ENCODE measurements around the gene HOXC13. TPM values are rescaled to one million over a fixed set of nuclear protein-coding genes. Genes with fewer than 3 reads are reported as not detected.

HOXC13 gene
- total RNA-seq, 1 experiment from 2014 or later = 93.5 TPM

DNA sequence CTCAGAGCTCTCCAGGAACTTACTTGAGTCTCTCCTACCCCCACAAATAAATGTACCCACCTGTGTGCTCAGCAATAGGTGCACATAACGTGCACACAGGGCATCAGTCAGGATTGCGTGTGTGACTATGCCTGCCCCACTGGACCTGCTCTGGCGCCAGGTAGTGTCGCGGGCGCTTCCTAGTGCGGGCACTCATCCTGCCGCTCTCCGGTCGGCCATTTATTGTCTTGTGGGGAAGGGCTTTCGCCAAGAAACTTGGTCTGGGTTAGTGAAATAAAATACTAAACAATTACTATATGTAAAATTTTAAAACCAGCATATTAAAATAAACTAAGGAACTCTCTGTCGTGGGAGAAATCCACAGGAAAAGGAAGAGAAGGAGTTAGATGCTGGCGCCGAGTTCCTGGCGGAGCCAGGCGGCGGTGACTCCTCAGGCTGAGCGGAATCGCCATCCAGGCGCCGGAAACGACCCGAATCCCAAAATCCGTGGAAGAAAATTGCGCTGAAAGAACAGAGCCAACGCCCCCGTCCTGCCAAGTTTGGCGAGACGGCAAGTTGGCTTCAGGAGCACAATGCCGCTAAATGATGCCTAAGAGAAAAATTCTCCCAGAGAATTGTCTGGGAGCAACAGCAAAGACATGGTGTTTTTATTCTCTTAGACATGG is 7.9 kb upstream of the HOXC13 start:
- H3K27me3 ChIP-seq (ENCODE audit: control insufficient read depth, insufficient read depth, low read length) = no peaks in the 10 kb centered on the region
- no peak for ATAC-seq
- in situ Hi-C loops (cut with HindIII; ENCODE audit: low pct_unique_long_range_greater_than_20kb, low sequenced_read_pairs) (no loop called here), intact Hi-C loops (cut with micrococcal nuclease; ENCODE audit: unreplicated experiment) (no loop called here)
- CTCF ChIA-PET = no interaction called here
- TF ChIP-seq POLR2AphosphoS5 (IDR thresholded peaks at IDR 0.05; ENCODE audit: low read depth, low read length) (no peak), SIN3A (IDR thresholded peaks at IDR 0.05; ENCODE audit: borderline replicate concordance, insufficient read depth, low read depth, low read length) (no peak), TCF7L2 (IDR thresholded peaks at IDR 0.05; ENCODE audit: low read depth, low read length) (no peak)
- TF ChIP-seq, protein P1, sequence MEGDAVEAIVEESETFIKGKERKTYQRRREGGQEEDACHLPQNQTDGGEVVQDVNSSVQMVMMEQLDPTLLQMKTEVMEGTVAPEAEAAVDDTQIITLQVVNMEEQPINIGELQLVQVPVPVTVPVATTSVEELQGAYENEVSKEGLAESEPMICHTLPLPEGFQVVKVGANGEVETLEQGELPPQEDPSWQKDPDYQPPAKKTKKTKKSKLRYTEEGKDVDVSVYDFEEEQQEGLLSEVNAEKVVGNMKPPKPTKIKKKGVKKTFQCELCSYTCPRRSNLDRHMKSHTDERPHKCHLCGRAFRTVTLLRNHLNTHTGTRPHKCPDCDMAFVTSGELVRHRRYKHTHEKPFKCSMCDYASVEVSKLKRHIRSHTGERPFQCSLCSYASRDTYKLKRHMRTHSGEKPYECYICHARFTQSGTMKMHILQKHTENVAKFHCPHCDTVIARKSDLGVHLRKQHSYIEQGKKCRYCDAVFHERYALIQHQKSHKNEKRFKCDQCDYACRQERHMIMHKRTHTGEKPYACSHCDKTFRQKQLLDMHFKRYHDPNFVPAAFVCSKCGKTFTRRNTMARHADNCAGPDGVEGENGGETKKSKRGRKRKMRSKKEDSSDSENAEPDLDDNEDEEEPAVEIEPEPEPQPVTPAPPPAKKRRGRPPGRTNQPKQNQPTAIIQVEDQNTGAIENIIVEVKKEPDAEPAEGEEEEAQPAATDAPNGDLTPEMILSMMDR (IDR thresholded peaks at IDR 0.05) = no peak
- TF ChIP-seq, protein P2, sequence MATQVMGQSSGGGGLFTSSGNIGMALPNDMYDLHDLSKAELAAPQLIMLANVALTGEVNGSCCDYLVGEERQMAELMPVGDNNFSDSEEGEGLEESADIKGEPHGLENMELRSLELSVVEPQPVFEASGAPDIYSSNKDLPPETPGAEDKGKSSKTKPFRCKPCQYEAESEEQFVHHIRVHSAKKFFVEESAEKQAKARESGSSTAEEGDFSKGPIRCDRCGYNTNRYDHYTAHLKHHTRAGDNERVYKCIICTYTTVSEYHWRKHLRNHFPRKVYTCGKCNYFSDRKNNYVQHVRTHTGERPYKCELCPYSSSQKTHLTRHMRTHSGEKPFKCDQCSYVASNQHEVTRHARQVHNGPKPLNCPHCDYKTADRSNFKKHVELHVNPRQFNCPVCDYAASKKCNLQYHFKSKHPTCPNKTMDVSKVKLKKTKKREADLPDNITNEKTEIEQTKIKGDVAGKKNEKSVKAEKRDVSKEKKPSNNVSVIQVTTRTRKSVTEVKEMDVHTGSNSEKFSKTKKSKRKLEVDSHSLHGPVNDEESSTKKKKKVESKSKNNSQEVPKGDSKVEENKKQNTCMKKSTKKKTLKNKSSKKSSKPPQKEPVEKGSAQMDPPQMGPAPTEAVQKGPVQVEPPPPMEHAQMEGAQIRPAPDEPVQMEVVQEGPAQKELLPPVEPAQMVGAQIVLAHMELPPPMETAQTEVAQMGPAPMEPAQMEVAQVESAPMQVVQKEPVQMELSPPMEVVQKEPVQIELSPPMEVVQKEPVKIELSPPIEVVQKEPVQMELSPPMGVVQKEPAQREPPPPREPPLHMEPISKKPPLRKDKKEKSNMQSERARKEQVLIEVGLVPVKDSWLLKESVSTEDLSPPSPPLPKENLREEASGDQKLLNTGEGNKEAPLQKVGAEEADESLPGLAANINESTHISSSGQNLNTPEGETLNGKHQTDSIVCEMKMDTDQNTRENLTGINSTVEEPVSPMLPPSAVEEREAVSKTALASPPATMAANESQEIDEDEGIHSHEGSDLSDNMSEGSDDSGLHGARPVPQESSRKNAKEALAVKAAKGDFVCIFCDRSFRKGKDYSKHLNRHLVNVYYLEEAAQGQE (IDR thresholded peaks at IDR 0.05; ENCODE audit: insufficient read depth in 1 of 2, low read depth in 2 of 2, low read length in 1 of 2) = no peak
- peaks cover 9% of the 10 kb centered on the region for H3K4me1 ChIP-seq (ENCODE audit: control insufficient read depth, insufficient read depth, low read length)
- no peaks in the 10 kb centered on the region for H3K9me3 ChIP-seq (ENCODE audit: control insufficient read depth, insufficient read depth, low read depth, low read length)
- no TSS peak for BruUV-seq (replicated peaks)
- H3K36me3 ChIP-seq (ENCODE audit: control insufficient read depth, insufficient read depth, low read length) = no peaks in the 10 kb centered on the region
- no peak overlapping the region; the same call in 1 of the 2 replicates for H3K27ac ChIP-seq (ENCODE audit: low read length)
- H3K4me3 ChIP-seq (ENCODE audit: low read depth in 2 of 2, low read length in 2 of 2) = no peak overlapping the region
- DNase-seq (ENCODE audit: low read depth, low spot score) = no peak
- POLR2A ChIA-PET = no interaction called here

DNA sequence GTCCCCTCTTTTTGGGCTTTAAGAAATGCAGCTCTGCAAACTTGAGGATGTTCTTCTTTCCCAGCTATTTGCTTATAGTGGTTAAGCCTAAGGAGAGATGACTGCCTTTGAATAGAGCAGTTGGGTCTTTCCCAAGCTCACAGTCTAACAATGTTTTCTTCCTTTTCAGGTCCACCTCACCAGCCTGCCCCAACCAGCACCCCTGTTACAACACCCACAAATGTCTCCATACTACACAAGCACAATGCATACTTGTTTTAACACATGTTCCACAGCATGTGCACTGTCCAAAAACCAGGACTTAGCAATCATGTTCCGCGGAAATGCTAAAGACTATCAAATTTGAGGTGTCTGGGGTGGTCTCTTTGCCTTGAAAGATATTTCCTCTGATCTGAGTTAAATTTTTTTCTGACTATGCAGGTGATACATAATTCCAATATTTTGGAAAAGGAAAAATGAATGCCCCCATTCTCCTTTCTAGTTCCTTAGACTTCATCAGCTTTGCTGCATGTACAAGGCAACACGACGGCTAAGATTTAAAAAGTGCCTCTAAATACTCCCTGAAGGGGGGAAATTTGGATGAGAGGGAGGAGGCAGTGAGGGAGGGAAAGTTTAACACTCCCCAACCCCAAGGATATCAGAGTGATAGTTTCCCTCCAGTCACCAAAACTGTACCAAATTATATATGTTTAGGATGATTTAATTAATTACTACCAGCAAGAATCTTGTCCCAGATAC is 6.6 kb upstream of the HOXC13 start:
- H3K27ac ChIP-seq (ENCODE audit: low read length) = peak overlapping the region; percentile 37; the same call in 1 of the 2 replicates
- intact Hi-C loops (cut with micrococcal nuclease; ENCODE audit: unreplicated experiment) = no loop called here
- in situ Hi-C loops (cut with HindIII; ENCODE audit: low pct_unique_long_range_greater_than_20kb, low sequenced_read_pairs) = no loop called here
- no peaks in the 10 kb centered on the region for H3K9me3 ChIP-seq (ENCODE audit: control insufficient read depth, insufficient read depth, low read depth, low read length)
- POLR2A ChIA-PET = no interaction called here
- ATAC-seq (no peak), DNase-seq (ENCODE audit: low read depth, low spot score) (no peak)
- H3K4me1 ChIP-seq (ENCODE audit: control insufficient read depth, insufficient read depth, low read length) = peaks cover 15% of the 10 kb centered on the region
- no peaks in the 10 kb centered on the region for H3K36me3 ChIP-seq (ENCODE audit: control insufficient read depth, insufficient read depth, low read length)
- CTCF ChIA-PET = no interaction called here
- H3K27me3 ChIP-seq (ENCODE audit: control insufficient read depth, insufficient read depth, low read length) = no peaks in the 10 kb centered on the region
- TF ChIP-seq, protein P2 (IDR thresholded peaks at IDR 0.05; ENCODE audit: insufficient read depth in 1 of 2, low read depth in 2 of 2, low read length in 1 of 2) = no peak
- TF ChIP-seq POLR2AphosphoS5 (IDR thresholded peaks at IDR 0.05; ENCODE audit: low read depth, low read length) (no peak), SIN3A (IDR thresholded peaks at IDR 0.05; ENCODE audit: borderline replicate concordance, insufficient read depth, low read depth, low read length) (no peak), TCF7L2 (IDR thresholded peaks at IDR 0.05; ENCODE audit: low read depth, low read length) (no peak)
- TF ChIP-seq, protein P1 (IDR thresholded peaks at IDR 0.05) = no peak
- H3K4me3 ChIP-seq (ENCODE audit: low read depth in 2 of 2, low read length in 2 of 2) = no peak overlapping the region
- no TSS peak for BruUV-seq (replicated peaks)

All from Panc1 (cell line).